GM19035 (cell line): ENCODE measurements around the gene PTPA.
"Not testable (repeated sequence)": the region's sequence is repeated elsewhere in the genome, so short reads cannot be mapped to it uniquely, and the experiment has no call there.

ENCODE experiments used
- ATAC-seq: cut with Tn5 transposase; IDR thresholded peaks from one replicate; pipeline ENCODE4 v1.9.1; 2021; ENCODE audit not compliant: unreplicated experiment

Gene PTPA

GRCh38 chr9:129174724-129175514 lies 63.7 kb downstream of the PTPA start:
- no peak for ATAC-seq

GRCh38 chr9:129175515-129175824 lies 64.3 kb downstream of the PTPA start:
- ATAC-seq = no peak

- no peak for ATAC-seq
Measured at GRCh38 chr9:129175825-129176633, 64.8 kb downstream of the PTPA start.

- no peak for ATAC-seq
Measured at GRCh38 chr9:129176701-129177442, 65.7 kb downstream of the PTPA start.

GRCh38 chr9:129177443-129177790 lies 66.2 kb downstream of the PTPA start:
- ATAC-seq = peak; percentile 19

- ATAC-seq = peak; percentile 84
Measured at GRCh38 chr9:129177791-129178567, 66.8 kb downstream of the PTPA start, which contains the start of gene IER5L. TSS of gene IER5L (minus strand) at chr9:129178261. CDS start at chr9:129178052, 209 bp downstream.

GRCh38 chr9:129178568-129179382 lies 67.6 kb downstream of the PTPA start:
- ATAC-seq = no peak

GRCh38 chr9:129181246-129181645 lies 70.0 kb downstream of the PTPA start:
- ATAC-seq = no peak

- ATAC-seq = no peak
Measured at GRCh38 chr9:129182122-129182521, 70.9 kb downstream of the PTPA start.

- no peak for ATAC-seq
Measured at GRCh38 chr9:129182625-129183494, 71.6 kb downstream of the PTPA start.

- no peak for ATAC-seq
Measured at GRCh38 chr9:129183495-129184218, 72.4 kb downstream of the PTPA start.

- ATAC-seq = no peak
Measured at GRCh38 chr9:129184219-129184524, 73.0 kb downstream of the PTPA start.

GRCh38 chr9:129184596-129185122 lies 73.4 kb downstream of the PTPA start:
- no peak for ATAC-seq

GRCh38 chr9:129185402-129185801 lies 74.2 kb downstream of the PTPA start:
- no peak for ATAC-seq

- ATAC-seq = no peak
Measured at GRCh38 chr9:129185991-129186390, 74.8 kb downstream of the PTPA start.

GRCh38 chr9:129187042-129187441 lies 75.8 kb downstream of the PTPA start:
- ATAC-seq = no peak

GRCh38 chr9:129189971-129190370 lies 78.8 kb downstream of the PTPA start:
- ATAC-seq = not testable (repeated sequence)

GRCh38 chr9:129191234-129191633 lies 80.0 kb downstream of the PTPA start:
- ATAC-seq = no peak
